Keratinocyte (primary cell): Measurements from ENCODE around the gene ZNF668.

ENCODE experiments used
- CTCF ChIP-seq, 3 experiments: IDR thresholded peaks in 1 of 3; conservative IDR thresholded peaks in 1 of 3; optimal IDR thresholded peaks in 1 of 3; 2 replicates in 2 of 3; 3 replicates in 1 of 3; pipeline versions ENCODE3 to v1.5.1; 2011; ENCODE audit warnings: low read length in 3 of 3, mild to moderate bottlenecking in 3 of 3, moderate library complexity in 2 of 3, control low read depth in 1 of 3, inconsistent platforms in 1 of 3; ENCODE audit not compliant: insufficient read depth in 2 of 3; ENCODE audit errors: extremely low read depth in 1 of 3
- EZH2 ChIP-seq: IDR thresholded peaks from one replicate; pipeline ENCODE4 v1.6.1; 2012; ENCODE audit warnings: inconsistent platforms, mild to moderate bottlenecking, low read length, moderate library complexity

DNA sequence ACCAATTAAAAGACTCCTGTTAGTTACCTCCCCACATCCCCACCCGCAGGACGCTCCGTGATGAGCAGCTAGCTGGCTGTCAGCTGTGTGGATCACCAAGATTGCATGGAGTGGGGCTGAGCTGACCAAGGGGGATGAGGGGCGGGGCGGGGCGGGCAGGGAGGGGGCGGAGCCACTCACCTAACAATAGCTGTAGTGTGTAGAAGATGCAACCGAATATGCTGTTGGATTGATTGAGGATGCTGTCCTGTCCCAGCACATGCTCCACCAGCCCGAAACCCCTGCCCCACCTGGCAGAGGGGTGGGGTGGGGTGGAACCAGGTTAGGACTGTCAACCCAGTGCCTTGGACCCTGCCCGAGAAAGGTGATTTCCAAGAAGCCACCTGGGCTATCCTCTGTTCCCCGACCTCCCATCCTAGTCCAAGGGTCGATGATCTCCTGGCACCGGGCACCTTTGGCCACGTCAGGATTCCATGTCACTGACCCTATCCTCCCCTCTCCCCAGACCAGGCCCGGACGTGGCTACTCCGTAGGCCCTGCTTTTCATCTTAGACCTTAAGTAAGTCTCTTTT lies 19.2 kb upstream of the ZNF668 start:
- no peak for TF ChIP-seq CTCF (optimal IDR thresholded peaks at IDR 0.05 in 1 of 3, IDR thresholded peaks at IDR 0.05 in 1 of 3, conservative IDR thresholded peaks at IDR 0.05 in 1 of 3; ENCODE audit: extremely low read depth in 1 of 3, insufficient read depth in 2 of 3, low read length in 3 of 3)
- TF ChIP-seq EZH2, result no peak
